ENCODE results near the gene PTPA.

DNA sequence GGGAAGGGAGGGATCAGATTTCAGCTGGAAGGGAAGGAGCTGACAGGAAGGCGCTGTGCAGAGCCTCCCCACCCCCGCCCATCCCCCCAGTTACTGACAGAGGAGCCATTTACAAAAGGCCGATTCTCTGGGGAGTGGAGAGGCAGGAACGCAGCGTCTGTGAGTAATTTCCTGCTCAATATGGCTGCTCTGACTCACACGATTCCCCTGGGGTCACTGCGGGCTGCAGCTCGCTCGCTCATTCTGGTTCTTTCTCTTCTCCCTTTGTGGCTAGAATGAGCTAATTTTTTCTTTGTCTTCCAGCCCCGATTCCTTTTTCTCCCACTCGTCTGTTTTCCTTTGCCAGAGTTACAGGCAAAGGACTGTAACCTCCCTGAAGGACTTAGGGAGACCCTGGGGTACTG lies 28.8 kb downstream of the PTPA start:
- no peak for TF ChIP-seq SUZ12 (IDR thresholded peaks at IDR 0.05; ENCODE audit: extremely low read depth, insufficient read depth, insufficient read length)
- TF ChIP-seq ZNF274 (IDR thresholded peaks at IDR 0.05; ENCODE audit: low read depth, low read length): no peak
